Aorta (tissue), 5 donors: ENCODE results near the gene QRICH2. TPM values are rescaled to one million over a fixed set of nuclear protein-coding genes. Genes with fewer than 3 reads are reported as not detected.
"Not testable (repeated sequence)": the region's sequence is repeated elsewhere in the genome, so short reads cannot be mapped to it uniquely, and the experiment has no call there.

Experiments
- ATAC-seq: fragments of 200-7000 bp; cut with Tn5 transposase; one replicate; pipeline ENCODE4 v1.9.1; 2022; ENCODE audit warnings: moderate library complexity; ENCODE audit not compliant: low FRiP score
- DNase-seq, 2 donors: peaks; one replicate each; pipeline ENCODE4 v3.0.0-alpha.2; 2020
- H3K27ac ChIP-seq, 2 donors: one replicate each; pipeline ENCODE4 v1.5.1; 2013; ENCODE audit warnings: low read length in 2 of 2, mild to moderate bottlenecking in 2 of 2, moderate library complexity in 2 of 2, control low read depth in 1 of 2, inconsistent platforms in 1 of 2, low read depth in 1 of 2
- H3K27me3 ChIP-seq, 2 donors: one replicate each; pipeline ENCODE4 v1.6.1; 2013; ENCODE audit warnings: control low read depth in 1 of 2, low read length in 1 of 2, mild to moderate bottlenecking in 1 of 2, moderate library complexity in 1 of 2; ENCODE audit not compliant: insufficient read depth in 2 of 2, control insufficient read depth in 1 of 2
- H3K36me3 ChIP-seq, 2 donors: one replicate each; pipeline ENCODE4 v1.6.1; 2013; ENCODE audit warnings: control low read depth in 1 of 2, low read length in 1 of 2, mild to moderate bottlenecking in 1 of 2; ENCODE audit not compliant: insufficient read depth in 2 of 2, control insufficient read depth in 1 of 2
- H3K4me1 ChIP-seq, 2 donors: one replicate each; pipeline ENCODE4 v1.6.1; 2013; ENCODE audit warnings: low read length in 2 of 2, control low read depth in 1 of 2, mild to moderate bottlenecking in 1 of 2, moderate library complexity in 1 of 2; ENCODE audit not compliant: insufficient read depth in 2 of 2, control insufficient read depth in 1 of 2
- H3K4me3 ChIP-seq, 2 donors: one replicate each; pipeline ENCODE4 v1.5.1; 2013; ENCODE audit warnings: low read length in 2 of 2, control low read depth in 1 of 2, mild to moderate bottlenecking in 1 of 2
- H3K9me3 ChIP-seq: one replicate; pipeline ENCODE4 v1.6.1; 2013; ENCODE audit warnings: mild to moderate bottlenecking, low read length; ENCODE audit not compliant: control insufficient read depth
- WGBS, 2 donors: extraction: QIAGEN DNeasy Blood & Tissue Kit; methylation state at CpG; one replicate each; pipeline ENCODE4 v1.1.7; 2013; 5-methylcytosine and 5-hydroxymethylcytosine counted together
- intact Hi-C, 2 donors: fragments of 100-400 bp; cut with DNase I; formaldehyde crosslinking; loops; one replicate each; pipeline versions ENCODE4 v1.14.2 to v1.15.0; 2022
- polyA plus RNA-seq, 2 donors: library from polyadenylated mRNA; stranded (reverse); fragments of 200-250 nt; gene quantifications; one replicate each; pipeline ENCODE4 v1.2.3, GENCODE V29; 2013
- total RNA-seq, 2 donors: library from RNA; stranded (reverse); fragmentation: NEBNext Ultra II Directional; extraction: Animal tissue kit (Norgen Biotek cat#: 25700); gene quantifications; one replicate each; pipeline ENCODE4 v1.2.1, GENCODE V29; 2021
- donor health status: healthy with polysubstance abuse.
- donor health status: Bipolar disorder and iron deficiency.
- donor health status: DM: no; HTN: no; CAD: no.
- donor health status: DM: no; HTN: no; CAD: no.
- donor health status: DM: yes; HTN: yes; CAD: no.

The QRICH2 gene
- total and polyA plus RNA-seq, 4 donors: 1.4 to 12.8 (median 3.8) TPM

GRCh38 chr17:76232342-76232741 is 75.7 kb downstream of the QRICH2 start:
- intact Hi-C loops: no loop called here
- H3K4me1 ChIP-seq: no peaks in the 10 kb centered on the region
- H3K36me3 ChIP-seq: no peaks in the 10 kb centered on the region
- H3K9me3 ChIP-seq: no peaks in the 10 kb centered on the region
- 81 to 85% methylated on average over 2 of the region's 2 CpGs for WGBS, 2 donors
- ATAC-seq (no peak), DNase-seq (no peak)
- no peak overlapping the region for H3K4me3 ChIP-seq
- H3K27me3 ChIP-seq: no peaks in the 10 kb centered on the region
- H3K27ac ChIP-seq: no peak overlapping the region

- DNase-seq, H3K27ac ChIP-seq, H3K4me3 ChIP-seq, intact Hi-C loops, H3K9me3 ChIP-seq, ATAC-seq, H3K27me3 ChIP-seq, H3K4me1 ChIP-seq, H3K36me3 ChIP-seq: not testable (repeated sequence)
- 88 to 91% methylated on average over 19 of the region's 19 CpGs for WGBS, 2 donors
These were observed 81.3 kb downstream of the QRICH2 start for GRCh38 chr17:76226749-76227148.

DNA sequence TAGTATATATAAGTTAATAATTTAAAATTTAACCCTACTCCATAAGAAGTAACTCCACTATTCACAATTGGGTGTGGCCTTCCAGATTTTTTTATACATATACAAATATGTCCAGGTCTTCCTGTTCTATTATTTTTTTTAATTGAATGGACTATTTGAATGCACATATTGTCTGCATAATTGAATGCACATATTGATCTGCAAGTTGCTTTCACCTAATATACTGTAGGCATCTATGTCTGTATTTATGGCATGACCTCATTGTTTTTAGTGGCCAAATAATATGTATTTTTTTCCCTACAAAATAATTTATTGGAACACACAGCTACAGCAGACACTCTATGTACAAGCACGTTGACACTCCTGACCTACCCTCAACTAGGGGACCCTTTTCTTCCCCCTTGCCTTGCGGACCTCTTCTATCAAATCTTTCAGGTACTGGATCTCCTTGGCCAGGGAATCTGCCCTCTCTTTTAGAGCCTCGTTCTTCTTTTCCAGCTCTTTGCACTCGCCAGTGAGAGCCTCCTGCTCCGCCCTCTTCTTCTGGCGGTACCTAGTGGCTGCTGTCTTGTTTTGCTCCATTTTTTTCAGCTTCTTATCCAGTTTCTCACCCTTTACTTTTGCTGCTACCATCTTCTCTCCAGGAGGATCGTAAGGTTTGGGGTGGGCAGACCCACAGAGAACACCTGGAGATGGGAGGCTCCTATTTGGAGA is 82.5 kb downstream of the QRICH2 start:
- 73 to 78% methylated on average over 7 of the region's 7 CpGs for whole genome bisulfite sequencing, 2 donors

More for the DNA sequence above, 82.5 kb downstream of the QRICH2 start:
- intact Hi-C loops, ATAC-seq, H3K36me3 ChIP-seq, H3K27me3 ChIP-seq, H3K27ac ChIP-seq, H3K4me1 ChIP-seq, H3K9me3 ChIP-seq, DNase-seq, H3K4me3 ChIP-seq: not testable (repeated sequence)

Other genes starting within 250 kb of the QRICH2 start
- gene SRP68, start 235.8 kb downstream of the QRICH2 start, total RNA-seq: 10 to 100 TPM; 57.6 to 60.9 TPM
- gene SRP68, start 235.8 kb downstream of the QRICH2 start, polyA plus RNA-seq: 10 to 100 TPM; 35.1 to 41.8 TPM
- not detected for gene GALR2, start 233.5 kb downstream of the QRICH2 start, total RNA-seq
- not detected for gene GALR2, start 233.5 kb downstream of the QRICH2 start, polyA plus RNA-seq
- not detected for gene ZACN, start 229.1 kb downstream of the QRICH2 start, total RNA-seq
- gene ZACN, start 229.1 kb downstream of the QRICH2 start, polyA plus RNA-seq: 1 to 10 TPM in 1 of 2 donors, under 1 TPM in 1; 0.75 to 3.0 TPM
- gene EXOC7, start 204.5 kb downstream of the QRICH2 start, total RNA-seq: 100 to 1,000 TPM in 1 of 2 donors, 10 to 100 TPM in 1; 98.8 to 138 TPM
- gene EXOC7, start 204.5 kb downstream of the QRICH2 start, polyA plus RNA-seq: 100 to 1,000 TPM in 1 of 2 donors, 10 to 100 TPM in 1; 25.7 to 102 TPM
- not detected for gene FOXJ1, start 167.0 kb downstream of the QRICH2 start, total RNA-seq
- gene FOXJ1, start 167.0 kb downstream of the QRICH2 start, polyA plus RNA-seq: not detected
- gene RNF157, start 67.8 kb downstream of the QRICH2 start, total RNA-seq: 1 to 10 TPM; 1.7 to 2.0 TPM
- gene RNF157, start 67.8 kb downstream of the QRICH2 start, polyA plus RNA-seq: 1 to 10 TPM in 1 of 2 donors, under 1 TPM in 1; 0.36 to 3.8 TPM
- 10 to 100 TPM; 25.8 to 30.2 TPM for gene UBALD2, start 42.9 kb downstream of the QRICH2 start, total RNA-seq
- 10 to 100 TPM; 23.2 to 27.7 TPM for gene UBALD2, start 42.9 kb downstream of the QRICH2 start, polyA plus RNA-seq
- 10 to 100 TPM; 47.2 to 64.4 TPM for gene PRPSAP1, start 45.6 kb upstream of the QRICH2 start, total RNA-seq
- gene PRPSAP1, start 45.6 kb upstream of the QRICH2 start, polyA plus RNA-seq: 10 to 100 TPM; 29.7 to 45.2 TPM
- gene SPHK1, start 76.3 kb upstream of the QRICH2 start, total RNA-seq: 10 to 100 TPM; 22.2 to 24.5 TPM
- gene SPHK1, start 76.3 kb upstream of the QRICH2 start, polyA plus RNA-seq: 10 to 100 TPM in 1 of 2 donors, 1 to 10 TPM in 1; 8.6 to 13.9 TPM
- 10 to 100 TPM; 14.0 to 24.7 TPM for gene UBE2O, start 144.9 kb upstream of the QRICH2 start, total RNA-seq
- gene UBE2O, start 144.9 kb upstream of the QRICH2 start, polyA plus RNA-seq: 10 to 100 TPM in 1 of 2 donors, 1 to 10 TPM in 1; 2.5 to 11.0 TPM
- gene AANAT, start 159.3 kb upstream of the QRICH2 start, total RNA-seq: not detected
- not detected for gene AANAT, start 159.3 kb upstream of the QRICH2 start, polyA plus RNA-seq
- 10 to 100 TPM; 30.9 to 45.0 TPM for gene RHBDF2, start 193.1 kb upstream of the QRICH2 start, total RNA-seq
- gene RHBDF2, start 193.1 kb upstream of the QRICH2 start, polyA plus RNA-seq: 10 to 100 TPM in 1 of 2 donors, 1 to 10 TPM in 1; 2.6 to 11.0 TPM
- gene CYGB, start 229.4 kb upstream of the QRICH2 start, total RNA-seq: 10 to 100 TPM; 22.4 to 26.6 TPM
- gene CYGB, start 229.4 kb upstream of the QRICH2 start, polyA plus RNA-seq: 1 to 10 TPM in 1 of 2 donors, under 1 TPM in 1; 0.95 to 2.1 TPM
- gene PRCD, start 231.8 kb upstream of the QRICH2 start, total RNA-seq: 1 to 10 TPM; 1.2 to 8.6 TPM
- not detected for gene PRCD, start 231.8 kb upstream of the QRICH2 start, polyA plus RNA-seq